ENCODE measurements around the gene LARGE1.
A peak's percentile ranks its signal among the peaks of the same experiment; 100 is the strongest.
"Not testable (repeated sequence)": the region's sequence is repeated elsewhere in the genome, so short reads cannot be mapped to it uniquely, and the experiment has no call there.

The LARGE1 gene

GRCh38 chr22:33487041-33487716 lies 433.1 kb downstream of the LARGE1 start:
- no peak for DNase-seq

- DNase-seq, result no peak
Measured at GRCh38 chr22:33481550-33481949, 438.7 kb downstream of the LARGE1 start.

GRCh38 chr22:33477120-33478111 lies 442.9 kb downstream of the LARGE1 start:
- DNase-seq, result peak in 1 of 56 donors; percentile 4

- DNase-seq, result peak in 1 of 56 donors; percentile 8
Measured at GRCh38 chr22:33476716-33477115, 443.6 kb downstream of the LARGE1 start.

GRCh38 chr22:33476206-33476605 lies 444.1 kb downstream of the LARGE1 start:
- DNase-seq, result no peak

GRCh38 chr22:33474587-33474986 lies 445.7 kb downstream of the LARGE1 start:
- no peak for DNase-seq

- peak in 2 of 56 donors; percentile 9 to 12 for DNase-seq
Measured at GRCh38 chr22:33472462-33473344, 447.6 kb downstream of the LARGE1 start.

GRCh38 chr22:33470456-33470855 lies 449.8 kb downstream of the LARGE1 start:
- DNase-seq, result no peak

GRCh38 chr22:33467620-33468095 lies 452.6 kb downstream of the LARGE1 start:
- DNase-seq, result no peak

GRCh38 chr22:33467080-33467479 lies 453.2 kb downstream of the LARGE1 start:
- no peak for DNase-seq

- DNase-seq, result peak in 3 of 56 donors; percentile 3 to 10 (median 9)
Measured at GRCh38 chr22:33465554-33465953, 454.7 kb downstream of the LARGE1 start.

GRCh38 chr22:33464698-33465097 lies 455.6 kb downstream of the LARGE1 start:
- DNase-seq, result no peak

GRCh38 chr22:33461698-33462434 lies 458.4 kb downstream of the LARGE1 start:
- DNase-seq, result no peak

GRCh38 chr22:33461245-33461644 lies 459.0 kb downstream of the LARGE1 start:
- not testable (repeated sequence) for DNase-seq

GRCh38 chr22:33459137-33459536 lies 461.1 kb downstream of the LARGE1 start:
- DNase-seq, result no peak

- no peak for DNase-seq
Measured at GRCh38 chr22:33456511-33456910, 463.8 kb downstream of the LARGE1 start.

GRCh38 chr22:33455036-33455435 lies 465.2 kb downstream of the LARGE1 start:
- DNase-seq, result no peak

- DNase-seq, result no peak
Measured at GRCh38 chr22:33451866-33452469, 468.3 kb downstream of the LARGE1 start.

GRCh38 chr22:33450756-33451155 lies 469.5 kb downstream of the LARGE1 start:
- DNase-seq, result no peak

- DNase-seq, result no peak
Measured at GRCh38 chr22:33447733-33448132, 472.5 kb downstream of the LARGE1 start.
